OCI-LY7 (cell line): ENCODE results near the gene CIC. TPM values are rescaled to one million over a fixed set of nuclear protein-coding genes. Genes with fewer than 3 reads are reported as not detected.

Experiments used
- BruUV-seq: library from RNA; stranded (reverse); fragments of 400-500 nt; replicated peaks from 2 replicates; lab custom pipeline; 2021; lab: Mats Ljungman, UMichigan
- CTCF ChIA-PET: fragments of 300-600 bp; sonication (Branson Sonifier 250); formaldehyde crosslinking; loops from one replicate; lab custom pipeline; 2022; ENCODE audit warnings: antibody characterized with exemption; ENCODE audit not compliant: unreplicated experiment; lab: Charles Lee
- POLR2A ChIA-PET: fragments of 300-600 bp; sonication (Branson Sonifier 250); formaldehyde crosslinking; loops from one replicate; lab custom pipeline; 2022; ENCODE audit warnings: antibody characterized with exemption; lab: Charles Lee
- DNase-seq: peaks from one replicate; pipeline ENCODE4 v3.0.0-alpha.2; 2015; ENCODE audit warnings: low spot score
- H2AFZ ChIP-seq: fragments of 200-600 bp; sonication (generic), shearing (Covaris generic); 2 replicates; pipeline ENCODE4 v1.6.1; 2014; ENCODE audit warnings: mild to moderate bottlenecking, antibody characterized with exemption, low read length, moderate library complexity
- H3K27ac ChIP-seq: fragments of 200-600 bp; sonication (generic); 2 replicates; pipeline ENCODE4 v1.5.1; 2014; ENCODE audit warnings: mixed run types, low read depth, mild to moderate bottlenecking, moderate library complexity, low read length, inconsistent platforms; ENCODE audit not compliant: poor library complexity, severe bottlenecking
- H3K36me3 ChIP-seq: fragments of 200-600 bp; sonication (generic); 2 replicates; pipeline ENCODE4 v1.6.1; 2014; ENCODE audit warnings: mild to moderate bottlenecking, antibody characterized with exemption, low read length, moderate library complexity, mixed read lengths; ENCODE audit not compliant: insufficient read depth
- H3K4me1 ChIP-seq: fragments of 200-600 bp; sonication (generic); 2 replicates; pipeline ENCODE4 v1.5.1; 2014; ENCODE audit warnings: mild to moderate bottlenecking, low read length; ENCODE audit not compliant: insufficient read depth, poor library complexity, severe bottlenecking
- H3K4me2 ChIP-seq: fragments of 200-600 bp; sonication (generic); 2 replicates; pipeline ENCODE4 v1.6.1; 2014; ENCODE audit warnings: mild to moderate bottlenecking, low read length
- H3K4me3 ChIP-seq: fragments of 200-600 bp; sonication (generic); 2 replicates; pipeline ENCODE4 v1.5.1; 2014; ENCODE audit warnings: mild to moderate bottlenecking, low read depth, low read length; ENCODE audit not compliant: poor library complexity, severe bottlenecking
- H3K79me2 ChIP-seq: fragments of 200-600 bp; sonication (generic); 2 replicates; pipeline ENCODE4 v1.6.1; 2016; ENCODE audit warnings: low read depth, mild to moderate bottlenecking, low read length, moderate library complexity, mixed read lengths; ENCODE audit not compliant: insufficient read depth
- H3K9me2 ChIP-seq: fragments of 200-600 bp; sonication (generic); 2 replicates; pipeline ENCODE4 v1.6.1; 2016; ENCODE audit warnings: mild to moderate bottlenecking, low read length, mixed read lengths; ENCODE audit not compliant: insufficient read depth
- H3K9me3 ChIP-seq: fragments of 200-600 bp; sonication (generic); 2 replicates; pipeline ENCODE4 v1.6.1; 2014; ENCODE audit warnings: mild to moderate bottlenecking, mixed run types, low read length, mixed read lengths
- H4K20me1 ChIP-seq: fragments of 200-600 bp; sonication (generic); 2 replicates; pipeline ENCODE4 v1.6.1; 2014; ENCODE audit warnings: mild to moderate bottlenecking, antibody characterized with exemption, low read length, moderate library complexity, mixed read lengths; ENCODE audit not compliant: insufficient read depth
- EZH2phosphoT487 ChIP-seq: fragments of 200-600 bp; sonication (generic); IDR thresholded peaks from 2 replicates; pipeline ENCODE4 v1.6.1; 2018; ENCODE audit warnings: low read depth, borderline replicate concordance, mild to moderate bottlenecking, mixed run types, antibody characterized with exemption, low read length, moderate library complexity, mixed read lengths
- intact Hi-C: fragments of 100-400 bp; cut with micrococcal nuclease; formaldehyde crosslinking; loops from one replicate; pipeline ENCODE4 v1.10.0; 2022; ENCODE audit not compliant: unreplicated experiment
- total RNA-seq, 2 experiments: library from RNA; depleted of rRNA in 1 of 2; stranded (reverse); fragments of >200 nt in 1 of 2; shearing (Covaris generic) in 1 of 2; gene quantifications; 2 replicates each; pipeline ENCODE4 v1.2.3, GENCODE V29; 2014 to 2022
- TF ChIP-seq, protein P1 (sequence below): fragments of 200-600 bp; sonication (generic); conservative IDR thresholded peaks from 2 replicates; pipeline ENCODE4 v1.5.1; 2014; ENCODE audit warnings: mild to moderate bottlenecking, antibody characterized with exemption, low read length, moderate library complexity, mixed read lengths

The CIC gene
- total RNA-seq, 2 experiments from 2014 or later, result 26.8 to 48.2 TPM

DNA sequence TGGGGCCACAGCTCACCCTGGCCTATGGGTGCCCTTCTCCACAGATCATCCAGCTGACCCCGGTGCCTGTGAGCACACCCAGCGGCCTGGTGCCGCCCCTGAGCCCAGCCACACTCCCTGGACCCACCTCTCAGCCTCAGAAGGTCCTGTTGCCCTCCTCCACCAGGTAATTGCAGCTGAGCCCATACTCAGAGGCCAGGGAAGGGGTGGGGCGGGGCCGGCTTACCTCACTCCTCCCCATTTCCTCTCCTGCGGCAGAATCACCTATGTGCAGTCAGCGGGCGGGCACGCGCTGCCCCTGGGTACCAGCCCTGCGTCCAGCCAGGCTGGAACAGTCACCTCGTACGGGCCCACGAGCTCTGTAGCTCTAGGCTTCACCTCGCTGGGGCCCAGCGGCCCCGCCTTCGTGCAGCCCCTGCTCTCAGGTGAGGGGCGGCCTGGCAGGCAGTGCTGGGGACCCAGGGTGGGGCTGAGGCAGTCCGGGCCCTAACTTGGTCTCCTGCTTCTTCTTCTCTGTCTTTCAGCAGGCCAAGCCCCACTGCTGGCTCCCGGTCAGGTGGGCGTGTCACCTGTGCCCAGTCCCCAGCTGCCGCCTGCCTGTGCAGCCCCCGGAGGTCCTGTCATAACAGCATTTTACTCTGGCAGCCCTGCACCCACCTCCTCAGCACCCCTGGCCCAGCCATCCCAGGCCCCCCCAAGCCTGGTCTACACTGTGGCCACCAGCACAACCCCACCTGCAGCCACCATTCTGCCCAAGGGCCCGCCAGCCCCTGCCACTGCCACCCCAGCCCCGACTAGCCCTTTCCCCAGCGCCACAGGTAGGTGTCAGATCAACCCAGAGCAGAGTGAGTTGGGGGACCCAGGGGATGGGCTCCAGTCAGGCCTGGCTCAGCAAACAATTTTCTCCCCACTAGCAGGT, 23.2 kb downstream of the CIC start:
- Histone ChIP-seq H2AFZ (no peak overlapping the region), H3K4me2 (no peak overlapping the region), H3K9me2 (no peaks in the 10 kb centered on the region), H4K20me1 (no peaks in the 10 kb centered on the region), H3K4me1 (no peaks in the 10 kb centered on the region), H3K79me2 (no peaks in the 10 kb centered on the region), H3K4me3 (no peak overlapping the region), H3K9me3 (no peaks in the 10 kb centered on the region), H3K36me3 (peaks cover 97% of the 10 kb centered on the region), H3K27ac (no peak overlapping the region)
- POLR2A ChIA-PET, result interaction anchor here (0.6 kb wide), 1 partner anchor 32 kb away, joined by 3 read pairs; no protein-coding TSS in a partner anchor
- CTCF ChIA-PET, result no interaction called here
- intact Hi-C loops, result no loop called here
- no peak for DNase-seq
- no TSS peak for BruUV-seq
- TF ChIP-seq, protein P1, sequence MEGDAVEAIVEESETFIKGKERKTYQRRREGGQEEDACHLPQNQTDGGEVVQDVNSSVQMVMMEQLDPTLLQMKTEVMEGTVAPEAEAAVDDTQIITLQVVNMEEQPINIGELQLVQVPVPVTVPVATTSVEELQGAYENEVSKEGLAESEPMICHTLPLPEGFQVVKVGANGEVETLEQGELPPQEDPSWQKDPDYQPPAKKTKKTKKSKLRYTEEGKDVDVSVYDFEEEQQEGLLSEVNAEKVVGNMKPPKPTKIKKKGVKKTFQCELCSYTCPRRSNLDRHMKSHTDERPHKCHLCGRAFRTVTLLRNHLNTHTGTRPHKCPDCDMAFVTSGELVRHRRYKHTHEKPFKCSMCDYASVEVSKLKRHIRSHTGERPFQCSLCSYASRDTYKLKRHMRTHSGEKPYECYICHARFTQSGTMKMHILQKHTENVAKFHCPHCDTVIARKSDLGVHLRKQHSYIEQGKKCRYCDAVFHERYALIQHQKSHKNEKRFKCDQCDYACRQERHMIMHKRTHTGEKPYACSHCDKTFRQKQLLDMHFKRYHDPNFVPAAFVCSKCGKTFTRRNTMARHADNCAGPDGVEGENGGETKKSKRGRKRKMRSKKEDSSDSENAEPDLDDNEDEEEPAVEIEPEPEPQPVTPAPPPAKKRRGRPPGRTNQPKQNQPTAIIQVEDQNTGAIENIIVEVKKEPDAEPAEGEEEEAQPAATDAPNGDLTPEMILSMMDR, result no peak
- no peak for TF ChIP-seq EZH2phosphoT487

DNA sequence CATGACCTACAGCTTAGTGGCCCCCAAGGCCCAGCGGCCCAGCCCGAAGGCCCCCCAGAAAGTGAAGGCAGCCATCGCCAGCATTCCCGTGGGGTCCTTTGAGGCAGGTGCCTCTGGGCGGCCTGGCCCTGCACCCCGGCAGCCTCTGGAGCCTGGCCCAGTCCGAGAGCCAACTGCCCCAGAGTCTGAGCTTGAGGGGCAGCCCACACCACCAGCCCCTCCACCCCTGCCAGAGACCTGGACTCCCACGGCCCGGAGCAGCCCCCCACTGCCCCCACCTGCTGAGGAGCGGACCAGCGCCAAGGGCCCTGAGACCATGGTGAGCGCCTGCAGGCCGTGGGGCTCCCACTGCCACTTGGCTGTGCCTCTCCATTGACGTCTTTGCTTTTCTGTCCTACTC, 23.9 kb downstream of the CIC start:
- Histone ChIP-seq H3K79me2 (no peaks in the 10 kb centered on the region), H3K9me2 (no peaks in the 10 kb centered on the region), H3K4me3 (no peak overlapping the region), H2AFZ (no peak overlapping the region), H3K36me3 (peaks cover 90% of the 10 kb centered on the region), H3K4me2 (no peak overlapping the region), H3K27ac (no peak overlapping the region), H4K20me1 (no peaks in the 10 kb centered on the region), H3K4me1 (no peaks in the 10 kb centered on the region), H3K9me3 (no peaks in the 10 kb centered on the region)
- CTCF ChIA-PET, result no interaction called here
- POLR2A ChIA-PET, result no interaction called here
- intact Hi-C loops, result no loop called here
- no peak for DNase-seq
- BruUV-seq, result no TSS peak
- TF ChIP-seq EZH2phosphoT487, result no peak
- TF ChIP-seq, protein P1, result no peak

DNA sequence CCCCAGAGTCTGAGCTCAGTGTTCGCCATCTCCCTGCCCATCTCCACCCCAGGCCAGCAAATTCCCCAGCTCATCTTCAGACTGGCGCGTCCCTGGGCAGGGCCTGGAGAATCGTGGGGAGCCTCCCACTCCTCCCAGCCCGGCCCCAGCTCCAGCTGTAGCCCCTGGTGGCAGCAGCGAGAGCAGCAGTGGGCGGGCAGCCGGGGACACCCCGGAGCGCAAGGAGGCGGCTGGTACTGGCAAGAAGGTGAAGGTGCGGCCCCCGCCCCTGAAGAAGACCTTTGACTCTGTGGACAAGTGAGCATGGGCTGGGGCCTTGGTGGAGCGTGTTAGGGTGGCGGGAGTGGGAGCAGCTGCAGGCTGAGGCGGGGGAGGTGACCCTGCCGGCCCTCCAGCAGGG, 24.5 kb downstream of the CIC start:
- ChIA-PET POLR2A (no interaction called here), CTCF (no interaction called here)
- Histone ChIP-seq H3K4me2 (no peak overlapping the region), H3K4me3 (no peak overlapping the region), H3K9me2 (no peaks in the 10 kb centered on the region), H3K36me3 (peaks cover 84% of the 10 kb centered on the region), H3K79me2 (no peaks in the 10 kb centered on the region), H3K27ac (no peak overlapping the region), H3K4me1 (no peaks in the 10 kb centered on the region), H4K20me1 (no peaks in the 10 kb centered on the region), H2AFZ (no peak overlapping the region), H3K9me3 (no peaks in the 10 kb centered on the region)
- intact Hi-C loops, result no loop called here
- TF ChIP-seq EZH2phosphoT487, result no peak
- TF ChIP-seq, protein P1, result no peak
- no peak for DNase-seq
- no TSS peak for BruUV-seq
